Astrocyte (in vitro differentiated cells and primary cell): ENCODE data around the gene TEX51. TPM values are rescaled to one million over a fixed set of nuclear protein-coding genes. Genes with fewer than 3 reads are reported as not detected.

Source experiments
- DNase-seq: peaks from one replicate; pipeline ENCODE4 v3.0.0-alpha.2; 2010; ENCODE audit warnings: low read depth
- FAIRE-seq: peaks from 2 replicates; lab custom pipeline; 2011; peaks lifted over from hg19 to GRCh38; lab: Jason Lieb, UNC
- H2AFZ ChIP-seq: 2 replicates; pipeline ENCODE4 v1.6.0; 2012; ENCODE audit warnings: low read depth, low read length, inconsistent platforms
- H3K27ac ChIP-seq: 2 replicates; pipeline ENCODE4 v1.5.1; 2011; ENCODE audit warnings: low read depth, low read length, inconsistent platforms
- H3K27me3 ChIP-seq: 2 replicates; pipeline ENCODE4 v1.6.0; 2011; ENCODE audit warnings: low read length, inconsistent platforms; ENCODE audit not compliant: insufficient read depth
- H3K36me3 ChIP-seq: 2 replicates; pipeline ENCODE4 v1.5.1; 2011; ENCODE audit warnings: low read length, inconsistent platforms; ENCODE audit not compliant: insufficient read depth
- H3K4me1 ChIP-seq: 2 replicates; pipeline ENCODE4 v1.5.1; 2011; ENCODE audit warnings: low read length, inconsistent platforms; ENCODE audit not compliant: insufficient read depth
- H3K4me2 ChIP-seq: 2 replicates; pipeline ENCODE4 v1.6.0; 2012; ENCODE audit warnings: low read length, inconsistent platforms
- H3K4me3 ChIP-seq: 2 replicates; pipeline ENCODE4 v1.5.1; 2011; ENCODE audit warnings: low read depth, mild to moderate bottlenecking, low read length, inconsistent platforms; ENCODE audit not compliant: insufficient read depth
- H3K79me2 ChIP-seq: 2 replicates; pipeline ENCODE4 v1.6.0; 2012; ENCODE audit warnings: mild to moderate bottlenecking, low read length, inconsistent platforms; ENCODE audit not compliant: insufficient read depth
- H3K9ac ChIP-seq: 2 replicates; pipeline ENCODE4 v1.6.0; 2012; ENCODE audit warnings: mild to moderate bottlenecking, low read length, inconsistent platforms
- H3K9me3 ChIP-seq: 2 replicates; pipeline ENCODE4 v1.5.1; 2012; ENCODE audit warnings: low read depth, mild to moderate bottlenecking, low read length, inconsistent platforms; ENCODE audit not compliant: insufficient read depth
- H4K20me1 ChIP-seq: 2 replicates; pipeline ENCODE4 v1.6.0; 2012; ENCODE audit warnings: low read length, inconsistent platforms; ENCODE audit not compliant: insufficient read depth
- H3K27ac Mint-ChIP-seq: one replicate; pipeline ENCODE4 v1.8.0; 2021; ENCODE audit warnings: mild to moderate bottlenecking, mixed read lengths; ENCODE audit not compliant: unreplicated experiment
- H3K27me3 Mint-ChIP-seq: one replicate; pipeline ENCODE4 v1.8.0; 2021; ENCODE audit warnings: low read depth, mixed read lengths; ENCODE audit not compliant: unreplicated experiment
- H3K36me3 Mint-ChIP-seq: one replicate; pipeline ENCODE4 v1.8.0; 2021; ENCODE audit warnings: low read depth, mixed read lengths; ENCODE audit not compliant: unreplicated experiment
- H3K4me1 Mint-ChIP-seq: one replicate; pipeline ENCODE4 v1.8.0; 2021; ENCODE audit warnings: low read depth, mixed read lengths; ENCODE audit not compliant: unreplicated experiment
- H3K4me3 Mint-ChIP-seq: one replicate; pipeline ENCODE4 v1.8.0; 2021; ENCODE audit warnings: mild to moderate bottlenecking, moderate library complexity, mixed read lengths; ENCODE audit not compliant: unreplicated experiment
- H3K9me3 Mint-ChIP-seq: one replicate; pipeline ENCODE4 v1.8.0; 2021; ENCODE audit warnings: mild to moderate bottlenecking, mixed read lengths; ENCODE audit not compliant: unreplicated experiment
- CTCF ChIP-seq: IDR thresholded peaks from 2 replicates; pipeline ENCODE4 v1.5.1; 2011; ENCODE audit warnings: low read depth, mild to moderate bottlenecking, inconsistent platforms, low read length, moderate library complexity; ENCODE audit not compliant: insufficient read depth
- EZH2 ChIP-seq: IDR thresholded peaks from 2 replicates; pipeline ENCODE4 v1.6.1; 2012; ENCODE audit warnings: mild to moderate bottlenecking, low read length, inconsistent platforms; ENCODE audit not compliant: insufficient read depth
- total RNA-seq: library from RNA; stranded (reverse); gene quantifications from 2 replicates; pipeline ENCODE4 v1.2.1, GENCODE V29; 2021

Gene TEX51
- total RNA-seq, 1 donor from 2014 or later, result not detected

GRCh38 chr2:126896471-126896870, 2.2 kb upstream of the TEX51 start:
- Histone ChIP-seq H3K9me3 (no peaks in the 10 kb centered on the region), H4K20me1 (no peaks in the 10 kb centered on the region), H3K27me3 (no peaks in the 10 kb centered on the region), H3K79me2 (no peaks in the 10 kb centered on the region), H3K27ac (no peak overlapping the region), H3K4me1 (no peaks in the 10 kb centered on the region), H2AFZ (no peak overlapping the region), H3K36me3 (no peaks in the 10 kb centered on the region), H3K4me3 (no peak overlapping the region), H3K4me2 (no peak overlapping the region), H3K9ac (no peak overlapping the region)
- FAIRE-seq, result no peak
- H3K4me3 Mint-ChIP-seq, result no peak overlapping the region
- H3K27me3 Mint-ChIP-seq, result peaks cover 27% of the 10 kb centered on the region
- H3K27ac Mint-ChIP-seq, result no peak overlapping the region
- TF ChIP-seq CTCF, result no peak
- no peak for TF ChIP-seq EZH2
- no peaks in the 10 kb centered on the region for H3K4me1 Mint-ChIP-seq
- no peak for DNase-seq
- H3K9me3 Mint-ChIP-seq, result peaks cover 11% of the 10 kb centered on the region
- peaks cover 3% of the 10 kb centered on the region for H3K36me3 Mint-ChIP-seq

- H3K4me1 ChIP-seq, result no peaks in the 10 kb centered on the region
- no peak overlapping the region for H2AFZ ChIP-seq
- Mint-ChIP-seq H3K4me3 (no peak overlapping the region), H3K27ac (no peak overlapping the region), H3K27me3 (peaks cover 25% of the 10 kb centered on the region), H3K9me3 (peaks cover 15% of the 10 kb centered on the region), H3K36me3 (peaks cover 3% of the 10 kb centered on the region), H3K4me1 (no peaks in the 10 kb centered on the region)
- FAIRE-seq (no peak), DNase-seq (no peak)
- no peaks in the 10 kb centered on the region for H3K9me3 ChIP-seq
- no peak overlapping the region for H3K4me2 ChIP-seq
- no peak overlapping the region for H3K9ac ChIP-seq
- no peak overlapping the region for H3K27ac ChIP-seq
- H3K79me2 ChIP-seq, result no peaks in the 10 kb centered on the region
- H4K20me1 ChIP-seq, result no peaks in the 10 kb centered on the region
- no peak overlapping the region for H3K4me3 ChIP-seq
- no peak for TF ChIP-seq CTCF
- no peak for TF ChIP-seq EZH2
- H3K36me3 ChIP-seq, result no peaks in the 10 kb centered on the region
- no peaks in the 10 kb centered on the region for H3K27me3 ChIP-seq
Observed at GRCh38 chr2:126899616-126900185, 1.0 kb downstream of the TEX51 start.

- FAIRE-seq (no peak), DNase-seq (no peak)
- H3K27ac ChIP-seq, result no peak overlapping the region
- no peak overlapping the region for H3K4me2 ChIP-seq
- H3K4me1 ChIP-seq, result no peaks in the 10 kb centered on the region
- H3K27me3 ChIP-seq, result no peaks in the 10 kb centered on the region
- no peaks in the 10 kb centered on the region for H3K36me3 ChIP-seq
- H4K20me1 ChIP-seq, result no peaks in the 10 kb centered on the region
- H3K27ac Mint-ChIP-seq, result no peak overlapping the region
- peaks cover 3% of the 10 kb centered on the region for H3K36me3 Mint-ChIP-seq
- H3K9me3 ChIP-seq, result no peaks in the 10 kb centered on the region
- no peak overlapping the region for H2AFZ ChIP-seq
- peaks cover 17% of the 10 kb centered on the region for H3K9me3 Mint-ChIP-seq
- H3K79me2 ChIP-seq, result no peaks in the 10 kb centered on the region
- H3K4me3 Mint-ChIP-seq, result no peak overlapping the region
- H3K9ac ChIP-seq, result no peak overlapping the region
- no peak overlapping the region for H3K4me3 ChIP-seq
- H3K27me3 Mint-ChIP-seq, result peaks cover 19% of the 10 kb centered on the region
- no peak for TF ChIP-seq EZH2
- no peak for TF ChIP-seq CTCF
- no peaks in the 10 kb centered on the region for H3K4me1 Mint-ChIP-seq
Observed at GRCh38 chr2:126900646-126901319, 2.1 kb downstream of the TEX51 start.
